HG03095 (cell line): ENCODE measurements around the gene TOM1L2.
"Not testable (repeated sequence)": the region's sequence is repeated elsewhere in the genome, so short reads cannot be mapped to it uniquely, and the experiment has no call there.

Experiments
- ATAC-seq: cut with Tn5 transposase; IDR thresholded peaks from one replicate; pipeline ENCODE4 v1.9.1; 2021; ENCODE audit warnings: moderate library complexity; ENCODE audit not compliant: unreplicated experiment

The TOM1L2 gene

DNA sequence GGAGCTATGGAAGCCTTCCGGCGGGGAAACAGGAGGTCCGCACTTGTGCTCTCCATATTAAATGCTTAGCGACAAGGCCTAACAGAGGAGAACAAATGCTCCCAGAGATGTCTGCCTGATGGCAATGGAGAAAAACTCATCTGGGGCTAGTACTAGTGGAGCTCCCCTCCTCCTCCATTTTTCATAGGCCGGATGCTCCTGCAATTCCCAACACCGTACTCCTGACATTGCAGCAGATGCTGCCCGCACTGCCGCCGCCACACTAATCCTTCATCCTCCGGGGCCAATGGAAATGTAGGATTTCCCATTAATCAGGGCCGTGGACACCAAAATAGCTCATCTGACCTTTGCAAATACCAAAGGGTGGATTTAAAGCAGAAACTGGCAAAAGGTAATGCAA, 27.5 kb downstream of the TOM1L2 start:
- ATAC-seq: no peak

- no peak for ATAC-seq
These were observed 28.0 kb downstream of the TOM1L2 start for GRCh38 chr17:17944242-17944641.

DNA sequence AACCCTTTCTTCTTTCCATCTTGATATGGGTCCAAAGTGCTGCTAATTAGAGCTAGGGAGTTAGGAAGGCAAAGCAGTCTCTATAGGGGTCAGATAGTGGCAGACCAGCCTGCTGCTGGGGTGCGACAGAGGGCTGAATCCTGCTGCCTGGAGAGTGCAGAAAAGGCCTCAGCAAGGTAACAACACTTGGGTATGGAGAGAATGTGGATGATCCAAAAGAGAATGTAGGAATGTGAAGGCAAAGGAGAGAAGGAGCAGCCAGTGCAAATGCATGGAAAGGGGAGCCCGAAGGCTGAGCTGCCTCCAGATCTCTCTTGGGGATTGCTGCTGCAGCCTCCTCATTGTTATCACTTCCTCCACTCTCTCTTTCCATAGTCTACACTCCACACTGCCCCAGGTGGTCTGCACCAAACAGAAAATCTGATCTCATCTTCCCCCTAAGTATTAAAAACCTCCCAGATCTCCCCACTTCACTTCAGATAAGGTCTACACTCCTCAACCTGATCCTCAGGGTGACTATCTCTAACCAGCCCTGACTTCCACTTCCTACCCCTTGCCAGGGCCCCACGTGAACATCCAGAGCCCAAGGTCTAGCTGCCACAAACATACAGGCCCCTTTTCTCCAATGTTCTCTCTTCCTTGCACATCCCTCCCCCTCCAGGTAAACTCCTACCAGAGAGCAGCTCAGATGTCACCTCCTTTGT, 28.8 kb downstream of the TOM1L2 start:
- ATAC-seq: no peak

DNA sequence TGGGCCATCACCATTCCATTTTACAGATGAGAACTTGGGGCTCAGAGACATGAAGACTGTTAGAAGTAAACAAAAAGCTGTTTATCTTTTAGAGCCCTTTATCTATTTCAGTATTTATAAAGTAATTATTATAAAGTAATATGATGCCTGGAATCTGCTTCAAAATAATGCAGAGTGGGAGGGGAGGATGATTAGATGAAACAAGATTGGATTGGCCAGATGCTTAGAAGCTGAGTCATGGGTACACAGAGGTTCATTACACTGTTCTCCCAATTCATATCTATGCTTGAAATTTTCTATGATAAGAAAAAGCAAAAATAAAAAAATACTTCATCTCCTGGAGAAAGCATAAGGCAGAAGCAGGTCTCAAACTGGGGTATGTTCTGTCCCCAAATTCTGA, 29.4 kb downstream of the TOM1L2 start:
- no peak for ATAC-seq

GRCh38 chr17:17941015-17941414, 31.2 kb downstream of the TOM1L2 start:
- ATAC-seq: no peak

DNA sequence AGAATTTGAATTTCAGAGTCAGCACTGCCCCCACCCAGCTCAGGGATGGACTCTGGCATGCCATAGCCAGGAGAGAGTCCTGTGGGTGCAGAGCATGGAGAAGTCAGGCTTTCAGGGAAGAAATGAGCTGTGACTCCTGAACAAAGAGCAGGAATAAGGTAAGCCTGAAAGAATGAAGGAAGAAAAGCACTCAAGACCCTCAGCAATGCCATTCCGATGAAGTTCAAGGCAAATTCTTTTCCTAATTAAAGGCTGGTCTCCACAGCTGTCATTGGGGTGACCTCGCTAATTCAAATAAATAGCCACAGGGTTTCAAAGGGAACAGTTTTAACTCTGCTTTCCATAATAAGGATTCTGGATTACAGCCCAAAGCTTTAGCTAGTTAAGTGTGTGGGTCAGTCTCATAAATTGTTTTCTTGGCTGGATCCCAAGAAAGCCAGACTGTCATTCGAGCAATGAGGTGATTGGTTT, 31.7 kb downstream of the TOM1L2 start:
- ATAC-seq: no peak

GRCh38 chr17:17939941-17940340, 32.3 kb downstream of the TOM1L2 start:
- ATAC-seq: not testable (repeated sequence)

GRCh38 chr17:17938388-17939107, 33.7 kb downstream of the TOM1L2 start:
- ATAC-seq: no peak

GRCh38 chr17:17937958-17938357, 34.2 kb downstream of the TOM1L2 start:
- ATAC-seq: no peak

DNA sequence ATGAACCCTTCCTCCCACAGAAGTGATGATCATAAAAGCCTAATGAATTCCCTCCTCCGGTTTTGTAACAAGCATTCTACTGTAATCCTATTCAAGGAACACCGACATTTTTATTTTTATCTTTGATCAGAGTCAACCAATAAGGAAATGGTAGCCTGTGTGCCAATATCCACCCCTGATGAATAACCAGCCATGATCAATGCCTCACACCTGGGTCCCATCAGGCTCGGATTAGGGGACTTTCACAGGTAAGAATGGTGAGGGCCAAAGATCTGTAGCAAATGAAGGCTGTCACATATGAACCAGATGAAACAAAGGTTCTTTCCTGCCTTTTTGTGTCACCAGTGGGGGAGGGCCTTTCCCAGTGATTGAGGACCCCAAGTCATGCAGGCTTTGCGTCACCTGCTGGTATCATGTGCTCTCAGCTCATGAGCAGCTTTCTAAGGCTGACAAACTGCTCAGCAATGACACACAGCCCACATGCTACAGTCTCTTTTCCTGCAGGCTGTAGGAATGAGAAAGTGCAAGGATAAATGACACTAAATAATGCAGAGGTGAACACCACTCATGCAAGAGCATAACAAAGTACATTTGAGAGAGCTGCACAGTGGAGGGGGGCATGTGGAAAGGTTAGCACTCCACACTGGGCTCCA, 34.9 kb downstream of the TOM1L2 start:
- ATAC-seq: no peak

- ATAC-seq: no peak
These were observed 36.6 kb downstream of the TOM1L2 start for GRCh38 chr17:17935321-17936271.

DNA sequence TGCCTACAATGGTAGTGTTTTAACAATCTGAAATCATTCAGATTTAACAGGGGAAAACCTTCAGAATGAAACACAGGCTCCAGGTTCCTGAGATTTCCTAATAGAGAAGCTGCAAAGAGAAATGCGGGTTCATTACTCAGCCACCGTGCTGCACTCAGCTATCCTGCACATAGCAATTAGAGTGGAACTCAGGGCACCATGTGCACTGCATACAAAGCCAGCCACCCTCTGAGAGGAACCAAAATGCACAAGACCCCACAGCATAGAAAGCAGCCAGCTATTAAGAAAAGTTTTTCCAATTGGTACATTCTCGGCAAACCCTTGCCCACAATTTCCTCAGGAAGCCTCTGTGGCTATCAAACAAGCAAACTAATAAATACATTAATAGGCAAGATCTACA, 37.4 kb downstream of the TOM1L2 start:
- no peak for ATAC-seq

GRCh38 chr17:17934214-17934613, 38.0 kb downstream of the TOM1L2 start:
- no peak for ATAC-seq

DNA sequence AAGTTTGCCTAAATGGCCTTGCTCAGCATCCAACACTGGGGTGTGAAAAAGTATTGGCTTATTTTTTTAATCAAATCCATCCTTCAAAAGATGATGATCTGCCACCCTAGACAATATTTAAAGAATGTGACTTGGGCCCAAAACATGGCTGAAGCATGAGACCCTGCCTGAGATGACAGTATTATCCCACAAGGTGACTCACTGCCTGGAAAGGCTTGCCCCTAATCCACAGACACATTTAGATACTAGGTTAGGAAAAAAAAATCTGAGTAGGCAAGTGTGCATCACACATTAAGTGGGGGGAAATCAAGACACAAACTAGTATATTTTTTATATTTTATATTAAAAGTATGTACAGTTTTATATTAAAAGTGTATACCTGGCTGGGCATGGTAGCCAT, 38.4 kb downstream of the TOM1L2 start:
- no peak for ATAC-seq

- no peak for ATAC-seq
These were observed 41.0 kb downstream of the TOM1L2 start for GRCh38 chr17:17931159-17931558.

DNA sequence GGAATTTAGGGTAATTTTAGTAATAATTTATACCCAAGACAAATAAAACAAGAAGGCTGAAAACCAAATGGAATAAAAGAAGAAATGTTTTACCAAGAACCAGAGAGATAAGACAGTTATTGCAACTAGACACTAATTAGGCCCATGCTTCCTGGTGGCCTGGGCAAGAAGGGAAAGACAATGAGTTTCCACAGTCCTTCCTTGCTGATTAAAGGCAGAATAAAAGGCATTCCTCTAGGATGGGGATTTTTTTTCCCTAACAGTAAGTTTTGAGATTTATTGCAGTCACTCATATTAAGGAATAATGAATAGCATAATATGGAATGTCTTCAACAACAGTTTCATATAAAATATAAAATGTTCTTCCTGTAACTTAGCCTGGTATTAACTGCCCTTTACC, 41.5 kb downstream of the TOM1L2 start:
- ATAC-seq: no peak

GRCh38 chr17:17929655-17930380, 42.4 kb downstream of the TOM1L2 start:
- no peak for ATAC-seq

DNA sequence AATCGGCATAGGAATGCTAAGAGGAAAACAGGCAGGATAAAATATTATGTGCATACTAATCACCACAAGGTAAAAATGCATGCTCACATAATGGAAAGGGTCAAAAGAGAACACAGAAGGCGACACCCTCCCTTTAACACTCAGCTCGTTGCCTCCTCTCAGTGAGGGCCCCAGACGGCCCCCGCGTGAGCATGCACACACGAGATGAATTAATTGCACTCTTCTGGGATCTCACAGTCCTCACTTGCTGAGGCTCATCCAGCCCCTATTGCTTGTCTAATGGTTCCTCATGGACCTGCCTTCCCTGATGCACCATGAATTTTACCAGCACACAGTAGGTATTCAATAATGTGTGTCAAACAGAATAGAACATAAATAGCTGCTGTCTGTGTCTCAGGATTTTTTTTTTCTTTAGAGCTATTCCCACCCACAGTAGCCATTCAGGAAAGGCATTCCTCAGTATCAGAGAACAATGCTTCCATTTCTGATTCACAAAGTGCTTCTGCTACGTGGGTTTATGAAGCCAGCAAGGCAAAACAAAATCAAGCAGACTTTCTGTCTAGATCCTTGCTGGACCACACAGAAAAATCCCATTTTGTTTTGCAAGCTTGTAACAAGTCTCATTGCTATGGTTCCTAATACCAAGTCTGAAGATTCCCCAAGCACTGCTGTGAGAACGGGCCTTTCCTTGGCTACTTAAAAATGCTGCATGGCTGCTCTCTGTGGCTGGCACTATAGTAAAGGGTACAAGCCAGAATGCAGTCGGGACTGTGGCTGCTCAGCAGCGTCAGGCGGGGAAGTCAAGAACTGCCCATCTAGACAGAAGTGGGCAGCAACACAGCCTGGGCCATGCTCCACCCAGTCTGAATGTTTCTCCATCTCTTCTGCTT, 43.6 kb downstream of the TOM1L2 start:
- ATAC-seq: no peak

- ATAC-seq: no peak
These were observed 45.3 kb downstream of the TOM1L2 start for GRCh38 chr17:17926840-17927449.
